GM18873 (cell line): ENCODE results near the gene ARHGAP42.
"Not testable (repeated sequence)": the region's sequence is repeated elsewhere in the genome, so short reads cannot be mapped to it uniquely, and the experiment has no call there.

Experiments
- ATAC-seq: cut with Tn5 transposase; IDR thresholded peaks from one replicate; pipeline ENCODE4 v1.9.1; 2021; ENCODE audit warnings: mild to moderate bottlenecking, moderate library complexity, moderate number of reproducible peaks; ENCODE audit not compliant: unreplicated experiment, low FRiP score

The ARHGAP42 gene

DNA sequence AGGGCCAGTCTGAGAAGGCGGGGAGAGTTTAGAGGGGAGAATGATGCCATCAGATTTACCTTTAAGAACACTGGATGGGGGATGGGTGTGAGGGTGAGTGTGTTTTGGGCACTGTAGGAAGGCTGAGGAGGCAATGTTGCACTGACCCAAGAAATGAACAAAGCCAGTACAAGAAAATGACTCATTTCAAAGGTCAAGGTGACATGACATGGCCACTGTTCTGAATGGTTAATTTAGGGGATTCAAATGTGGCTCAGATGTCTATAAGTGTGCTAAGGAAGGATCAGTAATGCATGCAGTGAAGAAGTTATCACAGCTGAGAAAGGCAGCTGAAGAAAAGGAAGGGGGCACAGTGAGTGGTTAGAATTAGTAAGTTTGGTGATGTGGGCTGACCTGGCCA is 312.7 kb downstream of the ARHGAP42 start:
- no peak for ATAC-seq

DNA sequence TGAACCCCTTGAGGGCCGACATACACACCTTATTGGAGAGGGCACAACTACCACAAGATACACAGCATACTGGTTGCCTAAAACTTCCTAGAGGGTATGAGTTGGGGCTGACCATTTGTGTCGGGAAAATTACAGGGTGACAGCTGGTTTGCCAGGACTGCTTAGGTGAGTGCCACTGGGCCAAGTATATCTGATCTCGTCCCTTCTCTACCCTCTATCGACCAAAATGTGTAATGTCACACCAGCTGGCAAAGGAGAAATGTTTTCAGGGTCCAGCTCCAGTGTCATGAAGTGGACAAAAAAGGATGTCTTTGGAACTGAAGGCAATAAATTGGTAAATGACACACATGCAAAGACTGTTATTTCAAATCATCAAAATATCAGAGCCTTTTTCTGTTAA is 316.4 kb downstream of the ARHGAP42 start:
- no peak for ATAC-seq

DNA sequence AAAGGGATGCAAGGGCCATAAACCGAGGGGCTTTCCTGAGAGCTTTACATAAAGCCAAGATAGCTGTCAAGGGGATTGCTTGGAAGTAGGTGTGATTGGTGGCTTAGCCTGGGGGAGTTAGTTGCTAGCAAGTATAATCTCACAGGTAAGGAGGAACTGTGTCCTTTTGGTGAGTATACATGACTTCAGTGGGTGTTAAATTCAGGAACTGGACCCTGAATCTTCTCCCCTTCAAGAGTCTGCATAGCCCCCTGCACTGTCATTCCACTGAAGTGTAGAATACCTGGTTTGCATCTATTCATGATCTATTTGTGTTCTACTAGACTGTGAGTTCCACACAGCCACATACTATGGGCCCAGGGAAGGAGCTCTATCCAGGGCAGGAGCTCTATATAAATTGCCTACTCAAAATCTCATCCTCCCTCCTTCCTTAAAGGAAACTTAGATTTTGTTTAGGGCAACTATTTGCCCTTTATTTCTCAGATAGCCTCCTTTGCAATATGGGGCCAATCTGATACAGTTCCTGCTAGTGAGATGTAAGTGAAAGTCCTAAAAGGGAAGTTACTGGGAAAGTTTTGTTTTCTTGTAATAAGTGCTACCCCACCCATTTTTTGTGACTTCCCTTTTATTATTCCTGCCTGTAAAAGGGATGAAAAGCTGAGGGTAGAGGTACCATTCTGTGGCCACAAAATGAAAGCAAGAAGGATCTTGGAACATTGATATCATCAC is 322.0 kb downstream of the ARHGAP42 start:
- ATAC-seq: no peak

DNA sequence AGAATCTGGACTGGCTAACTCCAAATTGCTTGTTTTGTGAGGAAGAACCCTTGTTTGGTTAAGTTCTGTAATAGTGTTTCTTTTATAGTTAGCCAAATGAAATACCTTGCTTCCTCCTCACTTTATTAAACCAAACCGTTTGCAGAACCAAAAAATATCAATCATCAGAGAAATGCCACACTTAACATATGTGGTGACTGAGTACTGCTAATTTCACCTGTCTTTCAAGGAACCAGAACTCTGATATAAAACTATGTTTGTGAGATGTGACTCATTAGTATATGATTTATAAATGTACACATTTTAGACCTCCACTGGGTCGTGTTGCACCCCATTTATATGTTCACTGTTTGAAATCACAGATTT is 322.6 kb downstream of the ARHGAP42 start:
- no peak for ATAC-seq

DNA sequence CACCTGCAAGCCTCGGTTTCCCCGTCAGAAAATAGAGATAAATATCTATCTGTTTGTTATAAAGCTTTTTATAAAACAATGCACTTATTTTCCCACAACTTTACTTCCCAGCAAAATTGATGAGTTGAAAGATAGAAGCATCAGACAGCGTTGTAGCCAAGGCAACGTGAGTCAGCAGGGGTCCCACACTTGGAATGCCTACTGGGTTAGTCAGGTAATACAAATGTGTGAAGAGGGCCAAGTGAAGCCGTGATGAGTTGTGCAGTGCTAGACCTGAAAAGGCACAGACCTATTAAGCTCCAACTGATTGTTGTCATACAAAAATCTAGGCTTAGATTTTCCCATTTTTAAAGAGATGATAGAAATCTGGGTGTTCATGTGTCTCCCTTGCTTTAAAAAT is 323.8 kb downstream of the ARHGAP42 start:
- ATAC-seq: no peak

DNA sequence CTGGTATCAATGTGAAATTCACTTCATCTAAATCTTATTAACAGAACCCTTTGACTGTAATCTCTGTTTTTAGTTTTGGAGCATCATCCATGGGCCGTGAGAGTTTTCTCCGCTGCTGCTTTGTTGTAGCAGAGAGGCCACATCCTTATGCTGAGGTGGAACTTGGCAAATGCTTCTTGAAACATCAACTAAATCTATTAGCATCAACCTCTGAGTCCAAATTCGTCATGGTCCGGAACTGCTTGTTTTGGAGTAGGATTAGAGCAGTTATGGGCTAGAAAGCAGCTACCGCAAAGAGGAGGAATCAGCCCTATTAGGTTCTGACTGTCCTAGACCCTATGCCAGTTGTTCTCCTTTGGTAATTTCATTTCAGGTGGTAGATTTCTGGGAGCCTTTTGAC is 324.8 kb downstream of the ARHGAP42 start:
- no peak for ATAC-seq

DNA sequence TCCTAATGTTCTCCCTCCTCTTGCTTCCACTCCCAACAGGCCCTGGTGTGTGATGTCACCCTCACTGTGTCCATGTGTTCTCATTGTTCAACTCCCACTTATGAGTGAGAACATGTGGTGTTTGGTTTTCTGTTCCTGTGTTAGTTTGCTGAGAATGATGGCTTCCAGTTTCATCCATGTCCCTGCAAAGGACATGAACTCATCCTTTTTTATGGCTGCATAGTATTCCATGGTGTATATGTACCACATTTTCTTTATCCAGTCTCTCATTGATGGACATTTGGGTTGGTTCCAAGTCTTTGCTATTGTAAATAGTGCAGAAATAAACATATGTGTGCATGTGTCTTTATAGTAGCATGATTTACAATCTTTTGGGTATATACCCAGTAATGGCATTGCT is 326.6 kb downstream of the ARHGAP42 start:
- not testable (repeated sequence) for ATAC-seq

DNA sequence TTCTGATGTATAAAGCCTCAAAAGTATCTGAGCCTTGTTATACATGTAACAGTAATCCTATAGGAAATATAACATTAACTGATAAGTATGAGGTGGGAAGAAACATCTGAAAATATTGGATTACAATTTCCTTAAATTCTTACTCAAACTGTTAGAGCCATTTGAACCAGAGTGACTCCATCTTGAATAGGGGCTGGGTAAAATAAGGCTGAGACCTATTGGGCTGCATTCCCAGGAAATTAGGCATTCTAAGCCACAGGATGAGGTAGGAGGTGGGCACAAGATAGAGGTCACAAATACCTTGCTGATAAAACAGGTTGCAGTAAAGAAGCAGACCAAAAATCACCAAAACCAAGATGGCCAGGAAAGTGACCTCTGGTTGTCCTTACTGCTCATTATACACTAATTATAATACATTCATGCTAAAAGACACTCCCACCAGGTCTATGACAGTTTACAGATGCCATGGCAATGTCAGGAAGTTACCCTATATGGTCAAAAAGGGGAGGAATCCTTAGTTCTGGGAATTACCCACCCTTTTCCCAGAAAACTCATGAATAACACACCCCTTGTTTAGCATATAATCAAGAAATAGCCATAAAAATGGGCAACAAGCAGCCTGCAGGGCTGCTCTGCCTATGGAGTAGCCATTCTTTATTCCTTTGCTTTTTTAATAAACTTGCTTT is 327.7 kb downstream of the ARHGAP42 start:
- ATAC-seq: no peak

DNA sequence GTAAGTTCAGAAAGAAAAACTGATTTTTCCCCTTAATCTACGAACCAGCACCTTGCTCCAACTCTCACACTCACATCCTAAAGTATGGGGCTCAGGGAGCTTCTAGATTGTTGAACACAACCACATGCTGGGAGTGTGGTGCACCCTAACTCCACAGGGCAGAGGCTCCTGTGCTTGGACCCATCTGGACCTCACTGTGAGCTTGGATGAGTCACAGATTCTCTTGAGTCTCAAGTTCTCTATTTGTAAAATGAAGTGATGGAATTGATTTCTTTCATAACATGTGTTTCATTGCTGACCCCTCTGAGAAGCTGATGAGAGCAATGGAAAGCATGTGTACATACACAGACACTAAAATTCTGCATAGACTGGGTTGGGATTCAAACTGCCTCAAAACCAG is 332.8 kb downstream of the ARHGAP42 start:
- ATAC-seq: no peak

DNA sequence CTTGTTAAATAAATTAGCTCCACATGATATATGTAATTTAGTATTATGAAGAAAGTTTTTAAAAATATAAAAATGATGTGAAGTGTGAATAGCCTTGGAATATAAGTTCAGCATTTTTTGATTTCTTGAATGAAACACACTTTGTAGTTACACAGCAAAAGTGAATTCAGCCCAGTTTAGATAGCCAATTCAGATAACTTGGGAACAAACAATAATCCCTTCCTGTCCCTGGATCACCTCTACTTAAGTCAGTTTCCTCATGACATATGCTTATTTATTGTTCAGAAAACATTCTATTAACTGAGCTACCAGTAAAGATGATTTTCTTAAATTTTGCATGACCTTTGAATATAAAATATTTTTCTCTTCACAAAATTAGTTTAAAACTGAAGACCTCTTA is 335.2 kb downstream of the ARHGAP42 start:
- ATAC-seq: no peak

DNA sequence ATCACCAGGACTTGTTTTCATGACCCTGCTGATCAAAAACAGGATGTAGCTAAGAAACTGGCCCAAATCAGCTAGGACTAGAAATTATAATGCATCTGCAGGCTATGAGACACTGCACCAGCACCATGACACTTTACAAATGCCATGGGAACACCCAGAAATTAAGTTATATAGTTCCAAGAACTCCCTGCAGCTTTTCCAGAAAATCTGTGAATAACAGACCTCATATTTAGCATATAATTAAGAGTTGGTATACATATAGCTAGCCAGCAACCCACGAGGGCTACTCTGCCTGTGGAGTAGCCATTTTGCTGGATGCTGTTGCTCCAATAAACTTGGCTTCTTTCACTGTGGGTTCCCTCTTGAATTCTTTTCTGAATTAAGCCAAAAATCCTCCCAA is 341.6 kb downstream of the ARHGAP42 start:
- ATAC-seq: no peak

DNA sequence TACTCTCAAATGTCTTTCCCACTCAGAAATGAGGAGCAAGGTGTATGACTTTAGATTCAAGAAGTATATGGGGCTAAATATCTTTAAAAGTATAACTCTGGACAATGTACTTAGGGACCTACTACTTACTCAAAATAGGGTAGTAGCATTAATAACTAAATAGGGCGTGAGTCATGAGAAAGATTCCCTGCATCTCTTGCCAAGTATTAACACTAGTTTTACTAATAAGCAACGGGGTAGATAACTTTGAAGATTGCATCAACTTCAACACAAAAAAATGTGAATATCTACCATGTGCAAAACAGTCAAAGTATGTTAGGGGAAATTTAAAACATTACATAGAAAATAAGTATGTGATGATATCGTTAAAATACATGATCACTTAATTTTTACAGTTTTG is 342.9 kb downstream of the ARHGAP42 start:
- ATAC-seq: no peak

DNA sequence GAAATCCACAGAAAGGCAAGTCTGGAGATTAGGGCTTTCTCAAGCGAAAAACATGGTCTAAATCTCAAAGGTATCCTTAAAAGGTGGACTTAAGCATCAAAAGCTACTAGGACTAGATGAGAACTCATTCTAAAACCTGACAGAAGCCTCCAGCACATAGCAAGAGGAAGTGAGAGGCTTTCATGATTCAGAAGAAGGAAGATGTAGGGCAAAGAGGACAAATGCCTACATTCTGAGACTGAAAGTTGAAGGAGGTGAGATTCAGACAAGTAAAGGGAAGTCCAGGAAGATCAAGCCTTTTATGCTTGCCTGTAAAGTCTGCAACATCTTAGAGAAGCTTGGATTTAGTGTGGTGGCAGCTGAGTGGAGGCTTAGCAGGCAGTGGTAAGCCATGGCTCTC is 343.6 kb downstream of the ARHGAP42 start:
- ATAC-seq: no peak

DNA sequence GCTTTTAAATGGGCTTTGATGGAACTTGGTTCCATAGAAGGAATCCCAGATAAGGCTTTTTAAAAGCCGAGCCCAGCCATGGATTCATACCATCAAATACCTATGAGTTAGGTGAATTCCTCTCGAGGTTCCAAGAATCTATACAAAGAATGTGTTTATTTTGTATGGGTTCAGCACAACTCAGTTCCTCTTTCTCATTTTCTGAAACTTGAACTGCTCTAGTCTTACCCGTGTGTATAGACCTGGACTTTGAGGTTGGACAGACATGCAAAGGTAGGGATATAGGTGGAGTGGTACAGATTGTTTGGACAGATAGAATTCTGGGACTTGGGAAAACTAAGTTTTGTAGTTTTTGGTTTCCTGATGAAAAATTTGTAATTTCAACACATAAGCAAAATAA is 344.6 kb downstream of the ARHGAP42 start:
- ATAC-seq: no peak

DNA sequence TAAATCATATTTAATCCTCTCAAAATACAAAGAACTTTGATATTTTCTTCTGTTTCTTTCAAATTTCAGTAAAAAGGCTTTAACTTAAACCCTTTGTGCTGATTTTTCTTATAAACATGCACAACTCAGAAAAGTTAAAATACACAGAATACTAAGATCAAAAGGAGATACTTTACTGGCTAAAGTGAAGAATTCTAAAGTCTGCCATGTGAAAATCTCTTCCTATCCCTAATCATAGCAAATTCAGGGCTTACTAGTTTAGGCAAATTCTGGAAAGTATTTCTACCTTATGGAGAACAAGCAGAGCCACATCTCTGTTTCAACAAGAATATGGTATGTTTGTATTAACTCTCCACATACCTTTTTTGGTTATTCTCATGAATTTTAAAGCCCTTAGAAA is 345.9 kb downstream of the ARHGAP42 start:
- no peak for ATAC-seq

DNA sequence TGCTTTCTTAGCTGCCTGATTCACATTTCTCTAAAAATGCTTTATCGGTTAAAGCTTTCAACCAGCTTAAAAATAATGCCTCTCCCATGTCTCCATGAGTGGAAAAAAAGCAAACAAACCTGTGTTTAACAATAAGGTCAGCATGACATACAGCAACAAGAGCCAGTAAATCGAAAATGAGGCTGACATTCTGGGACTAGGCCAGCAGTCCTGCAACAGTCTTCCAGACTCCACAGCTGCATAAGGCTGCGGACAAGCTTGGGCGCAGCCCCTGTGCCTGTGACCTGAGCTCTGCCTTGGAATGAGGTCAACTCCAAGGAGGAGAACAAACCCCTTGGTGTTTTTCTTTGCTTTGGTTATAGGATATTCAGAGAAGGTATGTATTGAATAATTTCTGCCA is 347.0 kb downstream of the ARHGAP42 start:
- no peak for ATAC-seq

DNA sequence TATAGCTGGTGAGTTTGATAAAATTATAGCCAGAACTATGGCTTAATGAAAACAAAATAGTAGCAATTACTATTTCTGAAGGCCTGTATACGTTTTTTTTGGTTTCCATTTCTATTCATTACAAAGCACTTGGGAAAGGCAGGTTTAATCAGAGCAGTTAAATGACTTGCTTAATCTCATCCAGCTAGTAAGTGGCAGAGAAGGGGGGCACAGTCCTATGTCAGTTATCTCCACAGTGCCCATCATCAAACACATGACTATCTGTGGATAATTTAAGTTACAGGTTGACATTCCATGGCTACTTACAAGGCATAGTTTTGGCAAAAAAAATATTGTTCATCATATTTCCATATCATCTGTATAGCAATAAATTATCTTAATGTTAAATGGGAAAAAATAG is 348.8 kb downstream of the ARHGAP42 start:
- no peak for ATAC-seq
